Thymus (tissue), 11 donors: ENCODE data around the gene IL22RA1. TPM values are rescaled to one million over a fixed set of nuclear protein-coding genes. Genes with fewer than 3 reads are reported as not detected.

Source experiments
- DNase-seq, 9 donors: peaks; one replicate each; pipeline ENCODE4 v3.0.0-alpha.2; 2013; ENCODE audit warnings: low spot score in 9 of 9, low read depth in 6 of 9, missing footprints in 1 of 9
- H3K27ac ChIP-seq, 2 donors: one replicate each; pipeline ENCODE4 v1.5.1; 2013; ENCODE audit warnings: control low read depth in 1 of 2, low read depth in 1 of 2, low read length in 1 of 2, mild to moderate bottlenecking in 1 of 2, moderate library complexity in 1 of 2
- H3K27me3 ChIP-seq, 2 donors: one replicate each; pipeline ENCODE4 v1.5.1; 2013; ENCODE audit warnings: low read length in 1 of 2; ENCODE audit not compliant: control insufficient read depth in 2 of 2, insufficient read depth in 1 of 2
- H3K36me3 ChIP-seq, 2 donors: one replicate each; pipeline ENCODE4 v1.5.1; 2013; ENCODE audit warnings: low read length in 1 of 2, mild to moderate bottlenecking in 1 of 2, moderate library complexity in 1 of 2; ENCODE audit not compliant: control insufficient read depth in 2 of 2, insufficient read depth in 2 of 2
- H3K4me1 ChIP-seq, 2 donors: one replicate each; pipeline ENCODE4 v1.5.1; 2013; ENCODE audit warnings: low read length in 2 of 2; ENCODE audit not compliant: control insufficient read depth in 2 of 2, insufficient read depth in 2 of 2
- H3K4me3 ChIP-seq, 2 donors: one replicate each; pipeline ENCODE4 v1.5.1; 2013; ENCODE audit warnings: low read length in 2 of 2, control low read depth in 1 of 2, mild to moderate bottlenecking in 1 of 2
- H3K9me3 ChIP-seq, 2 donors: one replicate each; pipeline ENCODE4 v1.5.1; 2013; ENCODE audit warnings: low read length in 1 of 2, mild to moderate bottlenecking in 1 of 2; ENCODE audit not compliant: control insufficient read depth in 2 of 2, insufficient read depth in 1 of 2
- WGBS: extraction: QIAGEN DNeasy Blood & Tissue Kit; methylation state at CpG from one replicate; pipeline ENCODE4 v1.1.7; 2013; 5-methylcytosine and 5-hydroxymethylcytosine counted together
- polyA plus RNA-seq: library from polyadenylated mRNA; stranded (reverse); fragments of 200-250 nt; gene quantifications from one replicate; pipeline ENCODE4 v1.2.3, GENCODE V29; 2013
- total RNA-seq: library from RNA; stranded (reverse); fragments of 120-200 nt; gene quantifications from one replicate; pipeline ENCODE4 v1.2.4, GENCODE V29; 2013
- donor health status: healthy.

Gene IL22RA1
- total and polyA plus RNA-seq, 2 donors = 0.09 TPM; not detected in 1

DNA sequence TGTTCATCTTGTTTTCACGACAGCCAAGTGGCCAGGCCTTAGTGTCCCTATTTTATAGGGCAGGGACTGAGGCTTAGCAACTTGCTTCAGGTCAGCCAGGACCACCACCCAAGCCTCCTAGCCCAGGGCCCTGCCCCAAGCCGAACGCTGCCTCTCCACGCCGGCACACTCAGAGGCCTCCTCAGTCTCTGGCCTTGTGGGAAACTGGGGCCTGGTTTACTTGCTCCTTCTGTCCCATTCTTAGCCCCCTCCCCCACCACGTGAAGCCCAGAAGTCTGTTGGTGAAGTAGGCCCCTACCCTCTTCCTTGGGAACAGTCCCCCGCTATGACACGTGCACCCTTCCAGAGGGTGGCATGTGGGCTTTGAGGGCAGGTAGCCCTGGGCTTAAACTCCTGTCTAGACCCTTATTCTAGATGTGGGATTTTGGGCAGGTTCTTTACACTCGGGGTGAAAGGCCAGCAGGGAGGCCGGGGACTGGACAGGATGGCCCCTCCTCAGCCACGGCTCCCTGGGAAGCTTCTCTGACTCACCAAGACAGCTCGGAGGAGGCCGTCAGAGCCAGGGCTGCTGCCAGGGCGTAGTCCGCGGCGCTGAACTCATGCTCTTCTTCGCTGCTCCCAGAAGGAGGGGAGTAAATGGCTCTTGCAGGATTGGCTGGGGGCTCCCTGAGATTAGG is 35.3 kb downstream of the IL22RA1 start:
- H3K36me3 ChIP-seq = no peaks in the 10 kb centered on the region
- H3K9me3 ChIP-seq = no peaks in the 10 kb centered on the region
- H3K27ac ChIP-seq = no peak overlapping the region
- no peak overlapping the region for H3K4me3 ChIP-seq
- peaks cover 0 to 25% of the 10 kb centered on the region in 2 donors for H3K27me3 ChIP-seq
- no peak for DNase-seq
- 89% methylated on average over 18 of the region's 18 CpGs for WGBS
- H3K4me1 ChIP-seq = no peaks in the 10 kb centered on the region

DNA sequence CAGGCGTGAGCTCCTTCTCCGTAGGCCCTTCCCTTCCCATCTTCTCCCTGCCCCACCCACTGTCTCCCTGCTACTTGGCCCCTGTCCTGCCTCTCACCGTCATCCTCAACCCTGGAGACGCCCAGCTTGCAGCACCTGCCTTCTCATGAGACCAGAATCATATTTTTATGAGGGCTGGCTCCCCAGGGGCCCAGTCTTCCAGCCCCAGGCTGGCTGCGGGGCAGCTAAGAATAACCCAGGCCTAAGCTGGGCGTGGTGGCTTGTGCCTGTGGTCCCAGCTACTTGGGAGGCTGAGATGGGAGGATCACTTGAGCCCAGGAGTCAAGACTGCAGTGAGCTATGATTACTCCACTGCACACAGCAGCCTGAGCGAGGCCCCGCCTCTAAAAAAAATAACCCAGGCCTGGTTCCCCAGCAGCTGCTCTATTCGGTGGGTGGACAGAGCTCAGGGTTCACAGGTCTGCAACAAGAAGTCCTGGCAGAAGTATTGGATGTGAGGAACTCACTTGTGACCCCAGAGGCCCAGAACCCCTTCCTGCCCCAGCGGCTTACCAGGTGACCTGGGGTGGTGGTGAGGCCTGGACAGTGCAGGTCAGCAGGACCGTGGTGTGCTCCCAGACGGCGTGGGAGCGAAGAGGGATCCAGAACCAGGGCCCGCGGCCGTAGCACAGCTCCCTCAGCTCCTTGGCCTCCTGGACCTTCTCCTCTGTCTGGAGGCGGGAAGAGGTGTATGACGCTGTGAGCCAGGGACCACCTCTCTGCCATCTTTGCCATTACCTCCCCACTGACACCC is 37.4 kb downstream of the IL22RA1 start:
- DNase-seq = no peak
- H3K36me3 ChIP-seq = no peaks in the 10 kb centered on the region
- WGBS = 91% methylated on average over 19 of the region's 19 CpGs

DNA sequence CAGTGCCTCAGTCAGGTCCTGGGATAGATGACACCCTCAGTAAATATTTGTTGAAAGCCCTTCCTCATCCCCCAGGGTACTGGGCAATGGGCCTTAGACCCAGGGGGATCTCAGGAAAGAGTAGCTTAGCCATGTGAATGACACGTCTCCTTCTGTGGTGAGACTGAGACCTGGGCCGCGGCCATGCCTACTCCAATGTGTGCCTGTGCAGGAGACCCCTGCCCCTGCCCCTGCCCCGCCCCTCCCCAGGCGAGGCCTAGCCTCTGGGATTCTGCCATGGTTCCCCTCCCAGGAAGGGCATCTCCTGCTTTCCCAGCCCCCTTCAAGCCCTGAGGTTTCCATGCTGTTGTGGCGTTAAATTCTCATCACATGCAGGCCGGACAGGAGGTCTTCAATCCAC is 38.1 kb downstream of the IL22RA1 start:
- no peaks in the 10 kb centered on the region for H3K36me3 ChIP-seq
- WGBS = 98% methylated on average over 7 of the region's 7 CpGs
- no peak for DNase-seq

More for the DNA sequence above, 37.4 kb downstream of the IL22RA1 start:
- H3K27me3 ChIP-seq = peaks cover 0 to 5% of the 10 kb centered on the region in 2 donors
- no peak overlapping the region for H3K4me3 ChIP-seq
- H3K4me1 ChIP-seq = no peaks in the 10 kb centered on the region
- H3K27ac ChIP-seq = no peak overlapping the region
- H3K9me3 ChIP-seq = no peaks in the 10 kb centered on the region

DNA sequence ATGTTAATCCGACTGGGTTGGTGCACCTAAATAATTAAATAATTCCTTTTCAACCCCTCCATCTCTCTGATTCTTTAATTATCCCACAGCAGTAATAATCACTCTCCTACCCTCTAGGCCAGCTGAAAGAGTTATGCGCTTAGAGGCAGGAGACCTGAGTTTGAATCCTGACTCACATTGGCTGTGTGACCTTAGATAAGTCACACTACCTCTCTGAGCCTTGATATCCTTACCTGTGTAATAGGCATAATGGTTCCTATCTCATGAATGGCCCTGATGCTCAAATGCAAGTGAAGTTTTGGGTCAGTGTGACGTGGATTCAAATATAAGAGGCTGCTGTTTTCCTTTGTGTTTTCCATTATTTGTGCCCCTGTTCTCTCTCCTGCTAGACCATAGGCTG is 39.1 kb downstream of the IL22RA1 start:
- Histone ChIP-seq H3K4me3 (no peak overlapping the region), H3K27ac (no peak overlapping the region), H3K4me1 (no peaks in the 10 kb centered on the region), H3K36me3 (no peaks in the 10 kb centered on the region), H3K27me3 (peaks cover 0 to 3% of the 10 kb centered on the region in 2 donors), H3K9me3 (no peaks in the 10 kb centered on the region)
- 97% methylated on average over 3 of the region's 3 CpGs for WGBS
- no peak for DNase-seq

More for the DNA sequence above, 38.1 kb downstream of the IL22RA1 start:
- Histone ChIP-seq H3K9me3 (no peaks in the 10 kb centered on the region), H3K4me1 (no peaks in the 10 kb centered on the region), H3K27ac (no peak overlapping the region), H3K27me3 (peaks cover 0 to 5% of the 10 kb centered on the region in 2 donors), H3K4me3 (no peak overlapping the region)

GRCh38 chr1:24103408-24103807 is 39.5 kb downstream of the IL22RA1 start:
- H3K27ac ChIP-seq = no peak overlapping the region

GRCh38 chr1:24102961-24103360 is 40.0 kb downstream of the IL22RA1 start:
- Histone ChIP-seq H3K4me1 (no peaks in the 10 kb centered on the region), H3K9me3 (no peaks in the 10 kb centered on the region), H3K4me3 (no peak overlapping the region), H3K27me3 (peaks cover 0 to 3% of the 10 kb centered on the region in 2 donors), H3K27ac (no peak overlapping the region), H3K36me3 (no peaks in the 10 kb centered on the region)
- WGBS = 96% methylated on average over 8 of the region's 8 CpGs
- no peak for DNase-seq

More at GRCh38 chr1:24103408-24103807, 39.5 kb downstream of the IL22RA1 start:
- Histone ChIP-seq H3K4me1 (no peaks in the 10 kb centered on the region), H3K4me3 (no peak overlapping the region), H3K27me3 (peaks cover 0 to 3% of the 10 kb centered on the region in 2 donors), H3K36me3 (no peaks in the 10 kb centered on the region), H3K9me3 (no peaks in the 10 kb centered on the region)
- 76% methylated on average over 3 of the region's 3 CpGs for WGBS
- no peak for DNase-seq

DNA sequence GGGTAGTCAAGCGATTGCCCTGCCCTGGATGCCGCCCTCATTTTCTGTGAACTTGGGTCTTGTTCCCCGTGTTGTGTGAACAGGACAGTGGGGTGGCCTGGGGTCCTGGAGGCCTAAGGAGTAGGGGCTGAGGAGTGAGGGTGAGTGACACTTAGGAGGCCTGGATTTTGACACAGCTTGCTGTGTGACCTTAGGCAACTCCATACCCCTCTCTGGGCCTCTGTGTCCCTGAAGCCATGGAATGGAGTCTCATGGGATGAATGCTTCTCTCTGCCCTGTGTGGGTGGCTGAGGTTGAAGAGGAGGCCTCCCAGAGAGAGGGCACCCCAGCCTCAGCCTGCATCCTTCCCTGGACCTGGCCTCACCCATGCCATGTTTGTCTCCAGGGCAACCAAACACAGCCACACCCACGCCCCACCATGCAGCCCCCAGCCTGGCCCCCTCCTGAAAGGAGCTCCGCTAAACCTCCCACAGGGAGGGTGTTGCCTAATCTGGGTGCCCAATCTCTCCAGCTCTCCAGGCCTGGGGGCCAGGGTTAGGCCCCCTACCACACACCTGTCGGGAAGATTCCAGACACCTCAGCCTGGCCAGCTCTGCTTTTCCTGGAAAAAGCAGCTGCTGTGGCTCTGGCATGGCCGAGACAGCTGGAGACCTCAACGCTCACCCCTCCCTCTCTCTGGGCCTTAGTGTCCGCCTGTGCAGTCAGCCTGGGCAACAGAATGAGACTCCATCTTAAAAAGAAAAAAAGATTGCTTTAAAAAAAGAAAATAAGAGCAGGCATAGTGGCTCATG is 40.9 kb downstream of the IL22RA1 start:
- Histone ChIP-seq H3K4me1 (no peaks in the 10 kb centered on the region), H3K36me3 (no peaks in the 10 kb centered on the region), H3K27ac (no peak overlapping the region), H3K27me3 (peaks cover 0 to 3% of the 10 kb centered on the region in 2 donors), H3K4me3 (no peak overlapping the region), H3K9me3 (no peaks in the 10 kb centered on the region)
- no peak for DNase-seq
- 95% methylated on average over 9 of the region's 9 CpGs for WGBS

DNA sequence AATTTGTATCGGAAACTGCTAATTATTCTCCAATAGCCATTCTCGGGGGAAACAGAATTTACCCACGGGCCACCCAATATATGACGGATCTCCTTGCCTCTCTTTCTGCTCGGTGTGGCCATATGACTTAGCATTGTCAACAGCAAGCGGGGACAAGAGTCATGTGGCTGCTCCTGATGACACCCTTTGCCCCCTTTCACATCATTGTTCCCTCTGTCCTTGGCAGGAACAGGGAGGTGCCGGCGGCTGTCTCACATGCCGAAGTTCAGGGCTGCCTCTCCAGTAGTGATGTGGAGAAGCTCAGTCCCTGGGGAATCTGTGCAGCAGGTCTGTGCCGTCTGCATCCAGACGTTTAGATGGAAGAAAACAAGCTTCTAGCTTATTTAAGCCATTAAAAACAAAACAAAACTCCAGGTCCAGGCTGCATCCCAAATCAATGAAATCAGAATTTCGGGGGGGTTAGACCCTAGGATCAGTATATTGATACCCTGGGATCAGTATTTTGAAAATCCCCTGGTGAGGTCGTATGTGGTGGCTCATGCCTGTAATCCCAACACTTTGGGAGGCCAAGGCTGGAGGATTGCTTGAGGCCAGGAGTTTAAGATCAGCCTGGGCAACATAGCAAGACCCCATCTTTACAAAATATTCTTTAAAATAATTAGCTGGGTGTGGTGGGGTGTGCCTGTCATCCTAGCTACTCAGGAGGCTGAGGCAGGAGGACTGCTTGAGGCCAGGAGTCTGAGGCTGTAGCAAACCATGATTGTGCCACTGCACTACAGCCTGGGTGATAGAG is 41.8 kb downstream of the IL22RA1 start:
- no peaks in the 10 kb centered on the region for H3K4me1 ChIP-seq
- 92% methylated on average over 13 of the region's 13 CpGs for WGBS

More for the DNA sequence above, 41.8 kb downstream of the IL22RA1 start:
- no peak overlapping the region for H3K27ac ChIP-seq
- peaks cover 0 to 3% of the 10 kb centered on the region in 2 donors for H3K27me3 ChIP-seq
- no peak overlapping the region for H3K4me3 ChIP-seq
- no peak for DNase-seq
- H3K36me3 ChIP-seq = no peaks in the 10 kb centered on the region
- H3K9me3 ChIP-seq = no peaks in the 10 kb centered on the region
